Heart left ventricle (tissue), 16 donors: ENCODE results near the gene LSG1. TPM values are rescaled to one million over a fixed set of nuclear protein-coding genes. Genes with fewer than 3 reads are reported as not detected.

Experiments
- ATAC-seq, 4 donors: fragments of 200-7000 bp; cut with Tn5 transposase; one replicate each; pipeline ENCODE4 v1.9.1; 2020 to 2022; ENCODE audit warnings: moderate library complexity in 4 of 4, mild to moderate bottlenecking in 3 of 4, moderate number of reproducible peaks in 1 of 4
- DNase-seq, 5 donors: peaks; one replicate each; pipeline ENCODE4 v3.0.0-alpha.2; 2020
- H3K27ac ChIP-seq, 12 donors: fragments of 200-600 bp; sonication (generic) in 4 of 12; one replicate each; pipeline versions ENCODE4 v1.5.0 to v1.8.0; 2016 to 2022; ENCODE audit warnings: mild to moderate bottlenecking in 2 of 12
- H3K27me3 ChIP-seq, 9 donors: fragments of 200-600 bp; sonication (generic) in 2 of 9; one replicate each; pipeline versions ENCODE4 v1.5.1 to v1.8.0; 2016 to 2022; ENCODE audit warnings: mild to moderate bottlenecking in 3 of 9
- H3K36me3 ChIP-seq, 9 donors: fragments of 200-600 bp; sonication (generic) in 2 of 9; one replicate each; pipeline versions ENCODE4 v1.5.0 to v1.8.0; 2018 to 2022; ENCODE audit warnings: mild to moderate bottlenecking in 2 of 9
- H3K4me1 ChIP-seq, 12 donors: fragments of 200-600 bp; sonication (generic) in 4 of 12; one replicate each; pipeline versions ENCODE4 v1.5.0 to v1.8.0; 2016 to 2022; ENCODE audit warnings: mild to moderate bottlenecking in 3 of 12
- H3K4me3 ChIP-seq, 12 donors: fragments of 200-600 bp; sonication (generic) in 4 of 12; one replicate each; pipeline versions ENCODE4 v1.5.0 to v1.8.0; 2017 to 2022; ENCODE audit warnings: mild to moderate bottlenecking in 9 of 12, moderate library complexity in 4 of 12
- H3K9me3 ChIP-seq, 12 donors: fragments of 200-600 bp; sonication (generic) in 4 of 12; one replicate each; pipeline versions ENCODE4 v1.5.0 to v1.8.0; 2016 to 2022; ENCODE audit warnings: mild to moderate bottlenecking in 1 of 12
- POLR2A ChIP-seq, 2 donors: fragments of 450-650 bp; IDR thresholded peaks; one replicate each; pipeline ENCODE4 v1.6.1; 2017; ENCODE audit warnings: antibody characterized with exemption in 2 of 2, mild to moderate bottlenecking in 2 of 2, moderate library complexity in 2 of 2
- WGBS, 4 donors: extraction: QIAGEN DNeasy Blood & Tissue Kit in 2 of 4; methylation state at CpG; one replicate each; pipeline versions ENCODE4 v1.1.5 to v1.1.7; 2013 to 2018; 5-methylcytosine and 5-hydroxymethylcytosine counted together
- intact Hi-C, 10 donors: fragments of 100-400 bp; cut with DNase I; formaldehyde crosslinking; loops; one replicate each; pipeline versions ENCODE4 v1.11.1 to v1.14.2; 2022
- polyA plus RNA-seq, 2 donors: library from polyadenylated mRNA; stranded (reverse); fragments of 200-250 nt; gene quantifications; one replicate each; pipeline ENCODE4 v1.2.3, GENCODE V29; 2013
- total RNA-seq, 9 donors: library from RNA; depleted of rRNA in 2 of 9; stranded (reverse); fragments of >200 nt in 2 of 9; fragmentation: NEBNext Ultra II Directional in 3 of 9; extraction: Animal tissue kit (Norgen Biotek cat#: 25700) in 3 of 9; gene quantifications; one replicate each; pipeline versions ENCODE4 v1.1.0 to v1.2.4, GENCODE V29; 2016 to 2023
- TF ChIP-seq, protein P1 (sequence below), 12 donors: fragments of 200-600 bp; sonication (generic) in 4 of 12; IDR thresholded peaks; one replicate each; pipeline versions ENCODE4 v1.5.0 to v1.8.0; 2018 to 2022; ENCODE audit warnings: antibody characterized with exemption in 12 of 12, mild to moderate bottlenecking in 5 of 12
- donor health status: ischemic (EF 13 %, LVEDD 7.1; RV severe dilation, severe dysfunction).
- donor health status: healthy with polysubstance abuse.
- donor health status: DM: no; HTN: yes; CAD: no.
- donor health status: DM: no; HTN: no; CAD: no.
- donor health status: ischemic (EF 25% LVEDD 6.9; RV normal size, moderate dysfunction).
- donor health status: ischemic (EF 25% LVEDD 5.7; RV mildly dilated, moderate dysfunction).
- donor health status: healthy.
- donor health status: DM: yes; HTN: yes; CAD: no.
- donor health status: ischemic (EF 35%, LVEDD 5.7; RV mildly dilated, moderate dysfunction).
- donor health status: nonischemic (EF 11% LVEDD 7.7; RV severe dilation, severe dysfunction).
- donor health status: DM: yes; HTN: yes; CAD: no.
- donor health status: PGD.
- donor health status: ischemic (EF 29% LVEDD 5.4; RV normal size, mild dysfunction).
- donor health status: nonischemic (EF 23%, LVEDD 6.1; RV moderate dilation, normal function).

The LSG1 gene
- total and polyA plus RNA-seq, 11 donors, result 9.6 to 26.9 (median 18.9) TPM

DNA sequence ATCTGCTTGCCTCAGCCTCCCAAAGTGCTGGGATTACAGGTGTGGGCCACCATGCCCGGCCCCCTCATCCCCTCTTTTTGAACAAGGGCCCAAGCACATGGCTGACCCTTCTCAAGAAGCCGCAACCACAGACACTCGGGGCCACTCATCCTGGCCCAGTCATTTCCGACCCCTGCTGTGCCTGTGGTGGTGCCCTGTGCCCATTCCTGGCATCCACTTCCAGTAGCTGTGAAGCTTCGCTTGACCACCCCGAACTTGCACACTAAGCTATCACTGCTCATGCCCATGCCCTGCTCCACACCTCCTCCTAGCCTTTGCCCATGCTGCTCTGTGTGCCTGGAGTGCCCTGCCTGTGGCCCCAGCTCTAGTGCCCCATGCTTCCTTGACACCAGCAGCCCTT is 47.0 kb downstream of the LSG1 start:
- DNase-seq, result no peak
- intact Hi-C loops, result loop anchor here in 1 of 10 donors (10.0 kb wide), 1 partner anchor 690 kb away; no protein-coding TSS in a partner anchor
- Histone ChIP-seq H3K9me3 (no peaks in the 10 kb centered on the region), H3K36me3 (peaks cover 0 to 37% (median 22%) of the 10 kb centered on the region in 9 donors), H3K4me3 (no peak overlapping the region), H3K27ac (no peak overlapping the region), H3K27me3 (no peaks in the 10 kb centered on the region), H3K4me1 (no peaks in the 10 kb centered on the region)
- no peak for ATAC-seq
- TF ChIP-seq POLR2A (IDR thresholded peaks at IDR 0.05), result no peak
- TF ChIP-seq, protein P1, sequence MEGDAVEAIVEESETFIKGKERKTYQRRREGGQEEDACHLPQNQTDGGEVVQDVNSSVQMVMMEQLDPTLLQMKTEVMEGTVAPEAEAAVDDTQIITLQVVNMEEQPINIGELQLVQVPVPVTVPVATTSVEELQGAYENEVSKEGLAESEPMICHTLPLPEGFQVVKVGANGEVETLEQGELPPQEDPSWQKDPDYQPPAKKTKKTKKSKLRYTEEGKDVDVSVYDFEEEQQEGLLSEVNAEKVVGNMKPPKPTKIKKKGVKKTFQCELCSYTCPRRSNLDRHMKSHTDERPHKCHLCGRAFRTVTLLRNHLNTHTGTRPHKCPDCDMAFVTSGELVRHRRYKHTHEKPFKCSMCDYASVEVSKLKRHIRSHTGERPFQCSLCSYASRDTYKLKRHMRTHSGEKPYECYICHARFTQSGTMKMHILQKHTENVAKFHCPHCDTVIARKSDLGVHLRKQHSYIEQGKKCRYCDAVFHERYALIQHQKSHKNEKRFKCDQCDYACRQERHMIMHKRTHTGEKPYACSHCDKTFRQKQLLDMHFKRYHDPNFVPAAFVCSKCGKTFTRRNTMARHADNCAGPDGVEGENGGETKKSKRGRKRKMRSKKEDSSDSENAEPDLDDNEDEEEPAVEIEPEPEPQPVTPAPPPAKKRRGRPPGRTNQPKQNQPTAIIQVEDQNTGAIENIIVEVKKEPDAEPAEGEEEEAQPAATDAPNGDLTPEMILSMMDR (IDR thresholded peaks at IDR 0.05), result no peak
- 95 to 100% (median 97%) methylated on average over 6 of the region's 6 CpGs for WGBS, 4 donors

DNA sequence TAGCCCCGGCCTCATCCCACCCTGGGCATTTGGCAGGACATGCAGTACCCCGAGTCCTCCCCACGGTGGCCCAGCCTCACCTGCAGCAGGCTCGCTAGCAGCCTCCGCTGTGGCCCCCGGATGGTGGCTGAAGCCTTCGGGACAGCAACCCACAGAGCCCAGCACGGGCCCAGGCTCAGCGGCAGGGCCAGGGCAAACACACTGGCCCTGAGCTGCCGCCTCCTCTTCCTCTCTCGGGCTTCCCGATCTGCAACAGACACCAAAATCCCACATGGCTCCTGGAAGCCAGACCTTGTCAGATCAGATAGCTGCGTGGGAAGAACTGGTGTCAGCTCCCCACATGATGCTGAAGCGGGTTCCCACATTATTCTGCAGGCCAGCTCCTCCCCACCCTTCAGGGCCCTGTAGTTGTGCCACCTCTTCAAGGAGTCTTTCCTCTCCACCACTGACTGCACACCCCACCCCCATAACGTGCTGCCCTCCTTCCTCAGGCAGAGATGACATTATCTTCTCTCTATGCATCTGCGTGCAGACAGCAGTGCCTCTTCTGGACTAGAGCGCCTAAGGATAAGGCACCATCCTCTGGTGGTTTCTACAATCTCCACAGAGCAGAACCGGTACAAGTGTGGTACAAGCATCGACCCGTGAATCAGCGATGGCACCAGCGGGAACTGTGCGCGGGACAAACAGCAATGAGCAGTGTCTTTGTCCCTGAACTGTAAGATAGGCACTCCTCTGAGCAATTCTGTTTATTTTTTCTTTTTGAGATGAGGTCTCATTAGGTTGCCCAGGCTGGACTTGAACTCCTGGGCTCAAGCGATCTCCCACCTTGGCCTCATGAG is 48.3 kb downstream of the LSG1 start:
- H3K9me3 ChIP-seq, result no peaks in the 10 kb centered on the region
- no peaks in the 10 kb centered on the region for H3K27me3 ChIP-seq
- no peak for ATAC-seq
- WGBS, 4 donors, result 92 to 94% (median 93%) methylated on average over 14 to 25 of the region's 25 CpGs
- DNase-seq, result no peak
- no peak overlapping the region for H3K4me3 ChIP-seq
- intact Hi-C loops, result loop anchor here in 1 of 10 donors (10.0 kb wide), 1 partner anchor 689 kb away; no protein-coding TSS in a partner anchor
- H3K27ac ChIP-seq, result no peak overlapping the region
- TF ChIP-seq, protein P1 (IDR thresholded peaks at IDR 0.05), result no peak
- TF ChIP-seq POLR2A (IDR thresholded peaks at IDR 0.05), result no peak
- H3K4me1 ChIP-seq, result no peaks in the 10 kb centered on the region
- H3K36me3 ChIP-seq, result peaks cover 0 to 37% (median 22%) of the 10 kb centered on the region in 9 donors

DNA sequence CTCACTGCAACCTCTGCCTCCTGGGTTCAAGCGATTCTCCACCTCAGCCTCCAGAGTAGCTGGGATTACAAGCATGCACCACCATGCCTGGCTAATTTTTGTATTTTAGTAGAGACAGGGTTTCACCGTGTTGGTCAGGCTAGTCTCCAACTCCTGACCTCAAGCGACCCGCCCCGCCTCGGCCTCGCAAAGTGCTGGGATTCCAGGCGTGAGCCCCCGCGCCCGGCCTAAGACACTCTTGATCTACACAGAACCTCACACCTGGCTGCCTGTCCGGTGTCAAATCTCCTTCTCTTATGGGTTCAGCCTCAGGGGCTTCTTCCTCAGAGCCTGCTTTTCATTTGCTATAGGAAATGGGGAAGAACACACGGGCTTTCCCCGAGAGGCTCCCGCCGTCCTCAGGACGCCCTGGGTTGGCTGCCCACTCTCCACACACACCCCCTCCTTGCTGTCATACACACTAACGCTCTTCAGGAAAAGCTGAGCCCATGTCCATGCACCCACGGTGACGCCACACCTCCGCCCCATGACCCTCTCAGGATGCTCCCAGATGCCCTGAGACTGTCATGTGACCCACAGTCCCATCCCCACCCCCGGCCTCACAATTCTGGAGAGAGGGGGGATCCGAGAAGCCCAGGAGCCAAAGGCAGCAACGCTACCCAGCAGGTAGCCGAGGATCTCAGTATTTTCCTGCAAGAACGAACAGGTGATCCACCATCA is 49.2 kb downstream of the LSG1 start:
- WGBS, 4 donors, result 94 to 97% (median 95%) methylated on average over 21 to 26 of the region's 26 CpGs
- ATAC-seq, result no peak
- Histone ChIP-seq H3K9me3 (no peaks in the 10 kb centered on the region), H3K36me3 (peaks cover 0 to 31% (median 16%) of the 10 kb centered on the region in 9 donors), H3K4me3 (no peak overlapping the region), H3K4me1 (no peaks in the 10 kb centered on the region), H3K27ac (no peak overlapping the region), H3K27me3 (no peaks in the 10 kb centered on the region)
- TF ChIP-seq, protein P1 (IDR thresholded peaks at IDR 0.05), result no peak
- TF ChIP-seq POLR2A (IDR thresholded peaks at IDR 0.05), result no peak
- intact Hi-C loops, result loop anchor here in 1 of 10 donors (10.0 kb wide), 1 partner anchor 688 kb away; no protein-coding TSS in a partner anchor
- DNase-seq, result no peak

DNA sequence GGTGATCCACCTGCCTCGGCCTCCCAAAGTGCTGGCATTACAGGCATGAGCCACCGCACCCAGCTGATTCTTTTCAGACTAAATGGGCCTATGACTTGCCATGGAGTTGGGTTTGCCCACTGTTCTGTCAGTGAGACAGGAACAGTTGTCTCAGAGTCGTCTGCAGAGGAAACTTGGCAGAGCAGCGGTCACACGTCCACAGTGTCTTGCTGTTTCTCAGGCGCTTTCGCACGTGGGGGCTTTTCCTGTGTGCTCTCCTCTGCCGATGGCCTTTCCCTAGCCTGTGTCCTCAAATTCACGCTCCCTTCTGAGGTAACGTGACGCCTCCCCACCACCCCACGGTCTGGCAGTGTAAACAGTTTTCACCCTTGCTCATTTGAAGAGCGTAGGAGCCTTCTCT is 50.0 kb downstream of the LSG1 start:
- no peaks in the 10 kb centered on the region for H3K4me1 ChIP-seq
- intact Hi-C loops, result loop anchor here in 1 of 10 donors (10.0 kb wide), 1 partner anchor 687 kb away; no protein-coding TSS in a partner anchor
- WGBS, 4 donors, result 84 to 94% (median 88%) methylated on average over 14 of the region's 14 CpGs
- H3K27ac ChIP-seq, result no peak overlapping the region
- no peak overlapping the region for H3K4me3 ChIP-seq
- H3K27me3 ChIP-seq, result no peaks in the 10 kb centered on the region
- no peak for ATAC-seq
- H3K9me3 ChIP-seq, result no peaks in the 10 kb centered on the region
- TF ChIP-seq, protein P1 (IDR thresholded peaks at IDR 0.05), result no peak
- no peak for TF ChIP-seq POLR2A (IDR thresholded peaks at IDR 0.05)
- DNase-seq, result no peak
- peaks cover 0 to 24% (median 10%) of the 10 kb centered on the region in 9 donors for H3K36me3 ChIP-seq
